Stimulated activated CD4-positive, alpha-beta T cell treated with anti-CD3 and anti-CD28 coated beads, Interleukin-2, amount 100 ng/mL, for 4 hours (primary cell): ENCODE results near the gene ENOX2.
"Not testable (repeated sequence)": the region's sequence is repeated elsewhere in the genome, so short reads cannot be mapped to it uniquely, and the experiment has no call there.

Source experiments
- DNase-seq: peaks from one replicate; pipeline ENCODE4 v3.0.0-alpha.2; 2020; ENCODE audit warnings: low read depth

ENOX2 gene

GRCh38 chrX:130825525-130825924 is 77.5 kb downstream of the ENOX2 start:
- DNase-seq: no peak

- DNase-seq: not testable (repeated sequence)
These were observed 83.6 kb downstream of the ENOX2 start for GRCh38 chrX:130819367-130819766.

- not testable (repeated sequence) for DNase-seq
These were observed 89.1 kb downstream of the ENOX2 start for GRCh38 chrX:130813932-130814331.

GRCh38 chrX:130810561-130810960 is 92.4 kb downstream of the ENOX2 start:
- no peak for DNase-seq

GRCh38 chrX:130805903-130806302 is 97.1 kb downstream of the ENOX2 start:
- no peak for DNase-seq

GRCh38 chrX:130803537-130803936 is 99.5 kb downstream of the ENOX2 start:
- DNase-seq: no peak

- DNase-seq: no peak
These were observed 101.1 kb downstream of the ENOX2 start for GRCh38 chrX:130801901-130802300.

GRCh38 chrX:130799393-130799792 is 103.6 kb downstream of the ENOX2 start:
- no peak for DNase-seq

- DNase-seq: no peak
These were observed 109.0 kb downstream of the ENOX2 start for GRCh38 chrX:130793975-130794374.

GRCh38 chrX:130791870-130792269 is 111.1 kb downstream of the ENOX2 start:
- DNase-seq: not testable (repeated sequence)

GRCh38 chrX:130789793-130790192 is 113.2 kb downstream of the ENOX2 start:
- DNase-seq: no peak

GRCh38 chrX:130788786-130789581 is 114.0 kb downstream of the ENOX2 start:
- DNase-seq: no peak

GRCh38 chrX:130786030-130786429 is 117.0 kb downstream of the ENOX2 start:
- DNase-seq: no peak

GRCh38 chrX:130778773-130779172 is 124.2 kb downstream of the ENOX2 start:
- DNase-seq: no peak

GRCh38 chrX:130775849-130776248 is 127.2 kb downstream of the ENOX2 start:
- no peak for DNase-seq

GRCh38 chrX:130772776-130773143 is 130.2 kb downstream of the ENOX2 start:
- no peak for DNase-seq

GRCh38 chrX:130772105-130772775 is 130.8 kb downstream of the ENOX2 start:
- no peak for DNase-seq

GRCh38 chrX:130771648-130772047 is 131.4 kb downstream of the ENOX2 start:
- no peak for DNase-seq

GRCh38 chrX:130771230-130771629 is 131.8 kb downstream of the ENOX2 start:
- no peak for DNase-seq

- no peak for DNase-seq
These were observed 132.4 kb downstream of the ENOX2 start for GRCh38 chrX:130770615-130771014.

GRCh38 chrX:130769835-130770234 is 133.2 kb downstream of the ENOX2 start:
- DNase-seq: no peak

- DNase-seq: no peak
These were observed 144.9 kb downstream of the ENOX2 start for GRCh38 chrX:130758072-130758471.

- DNase-seq: no peak
These were observed 146.8 kb downstream of the ENOX2 start for GRCh38 chrX:130756233-130756632.

GRCh38 chrX:130754353-130754752 is 148.7 kb downstream of the ENOX2 start:
- no peak for DNase-seq
